D721Med (cell line): Measurements from ENCODE around the gene NTN4.

ENCODE experiments used
- DNase-seq: peaks from one replicate; pipeline ENCODE4 v3.0.0; 2011; ENCODE audit warnings: low spot score; ENCODE audit not compliant: insufficient read length
- FAIRE-seq: peaks from 2 replicates; lab custom pipeline; 2011; peaks lifted over from hg19 to GRCh38; lab: Jason Lieb, UNC
- TF ChIP-seq, protein P1 (sequence below): IDR thresholded peaks from 2 replicates; pipeline ENCODE4 v1.5.1; 2012; ENCODE audit warnings: mild to moderate bottlenecking, control low read depth; ENCODE audit not compliant: insufficient read depth; ENCODE audit errors: missing control alignments

Gene NTN4

DNA sequence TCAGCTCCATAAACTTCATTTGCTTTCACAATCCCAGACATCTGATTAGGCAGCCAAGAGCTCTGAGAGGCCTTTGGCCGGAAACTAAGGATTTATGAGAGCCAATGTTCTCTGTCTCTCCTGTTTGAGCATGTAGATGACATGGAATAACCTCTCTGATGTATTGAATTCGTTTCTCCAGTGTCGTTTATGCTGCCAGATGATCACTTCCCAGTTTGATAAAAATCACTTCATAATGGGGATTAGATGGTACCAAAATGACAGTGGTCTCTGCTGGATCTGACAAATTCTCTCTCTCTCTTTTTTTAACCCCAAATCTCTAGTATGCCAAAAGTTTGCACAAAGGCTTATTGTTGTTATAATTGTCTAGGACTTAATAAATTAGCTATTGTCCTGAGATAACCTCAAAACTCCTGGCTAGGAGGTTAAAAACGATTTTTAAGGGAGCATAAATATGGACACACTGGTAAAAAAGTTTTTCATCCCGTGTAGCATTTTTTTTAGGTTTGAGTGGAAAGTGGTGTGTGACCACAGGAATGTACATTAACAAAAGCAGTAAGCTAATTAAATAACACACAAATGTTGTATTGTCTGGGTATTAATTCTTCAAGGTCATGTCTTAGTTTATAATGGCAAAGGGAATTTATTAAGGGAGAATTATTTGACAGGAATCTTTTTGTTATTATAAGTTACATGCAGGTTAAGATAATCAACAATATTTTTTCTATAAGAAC, 156.7 kb downstream of the NTN4 start:
- FAIRE-seq: no peak
- no peak for DNase-seq
- TF ChIP-seq, protein P1, sequence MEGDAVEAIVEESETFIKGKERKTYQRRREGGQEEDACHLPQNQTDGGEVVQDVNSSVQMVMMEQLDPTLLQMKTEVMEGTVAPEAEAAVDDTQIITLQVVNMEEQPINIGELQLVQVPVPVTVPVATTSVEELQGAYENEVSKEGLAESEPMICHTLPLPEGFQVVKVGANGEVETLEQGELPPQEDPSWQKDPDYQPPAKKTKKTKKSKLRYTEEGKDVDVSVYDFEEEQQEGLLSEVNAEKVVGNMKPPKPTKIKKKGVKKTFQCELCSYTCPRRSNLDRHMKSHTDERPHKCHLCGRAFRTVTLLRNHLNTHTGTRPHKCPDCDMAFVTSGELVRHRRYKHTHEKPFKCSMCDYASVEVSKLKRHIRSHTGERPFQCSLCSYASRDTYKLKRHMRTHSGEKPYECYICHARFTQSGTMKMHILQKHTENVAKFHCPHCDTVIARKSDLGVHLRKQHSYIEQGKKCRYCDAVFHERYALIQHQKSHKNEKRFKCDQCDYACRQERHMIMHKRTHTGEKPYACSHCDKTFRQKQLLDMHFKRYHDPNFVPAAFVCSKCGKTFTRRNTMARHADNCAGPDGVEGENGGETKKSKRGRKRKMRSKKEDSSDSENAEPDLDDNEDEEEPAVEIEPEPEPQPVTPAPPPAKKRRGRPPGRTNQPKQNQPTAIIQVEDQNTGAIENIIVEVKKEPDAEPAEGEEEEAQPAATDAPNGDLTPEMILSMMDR: no peak

DNA sequence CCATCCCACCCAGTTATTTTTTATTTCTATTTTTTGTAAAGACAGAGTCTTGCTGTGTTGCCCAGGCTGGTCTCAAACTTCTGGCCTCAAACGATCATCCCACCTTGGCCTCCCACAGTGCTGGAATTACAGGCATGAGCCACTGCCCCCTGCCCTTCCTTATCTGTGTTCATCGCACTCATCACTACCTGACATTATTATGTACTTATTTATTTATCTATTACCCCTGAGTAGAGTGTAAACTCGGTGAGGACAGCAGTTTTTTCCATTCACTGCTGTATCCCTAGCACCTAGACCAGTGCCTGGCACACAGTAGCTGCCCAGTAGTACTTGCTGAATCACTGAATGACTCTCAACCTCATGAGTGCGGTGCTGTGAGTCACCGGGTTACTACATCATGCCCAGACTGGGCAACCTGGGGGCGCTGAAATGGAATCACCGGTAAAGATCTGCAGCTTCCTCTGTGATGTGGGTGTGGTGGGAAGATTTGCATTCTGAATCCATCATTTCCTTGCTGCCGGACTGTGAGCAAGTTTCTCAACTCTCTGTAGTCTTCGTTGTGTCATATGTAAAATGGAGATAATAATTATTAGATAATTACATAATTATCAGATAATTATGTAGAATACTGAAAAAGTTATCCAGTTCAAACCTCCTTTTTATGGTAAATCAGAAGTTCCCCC, 157.4 kb downstream of the NTN4 start:
- TF ChIP-seq, protein P1: no peak
- no peak for DNase-seq
- FAIRE-seq: no peak

DNA sequence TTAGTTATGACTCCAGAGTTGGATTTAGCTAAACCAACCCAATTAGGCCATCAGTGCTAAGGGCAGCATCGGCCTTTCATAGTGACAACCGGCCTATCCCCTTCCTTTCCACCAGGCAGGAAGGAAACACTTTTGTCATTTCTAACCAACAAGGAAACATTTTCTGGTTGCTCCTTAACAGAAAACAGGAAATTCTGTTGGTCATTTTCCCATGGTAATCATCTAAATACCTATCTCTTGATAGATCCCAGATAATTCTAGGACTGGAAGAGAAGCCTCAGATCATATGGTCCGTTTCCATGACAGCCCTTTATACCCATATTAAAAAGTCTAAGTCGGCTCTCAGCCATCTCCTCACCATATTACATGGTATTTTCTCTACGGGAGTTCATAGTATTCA, 160.1 kb downstream of the NTN4 start:
- TF ChIP-seq, protein P1: no peak
- no peak for DNase-seq
- FAIRE-seq: no peak

GRCh38 chr12:95629392-95629791, 161.2 kb downstream of the NTN4 start:
- TF ChIP-seq, protein P1: no peak

GRCh38 chr12:95626854-95627253, 163.7 kb downstream of the NTN4 start:
- no peak for FAIRE-seq

More at GRCh38 chr12:95629392-95629791, 161.2 kb downstream of the NTN4 start:
- DNase-seq (no peak), FAIRE-seq (no peak)

GRCh38 chr12:95625012-95625411, 165.6 kb downstream of the NTN4 start:
- TF ChIP-seq, protein P1: no peak
- DNase-seq (no peak), FAIRE-seq (no peak)

More at GRCh38 chr12:95626854-95627253, 163.7 kb downstream of the NTN4 start:
- DNase-seq: no peak
- TF ChIP-seq, protein P1: no peak

DNA sequence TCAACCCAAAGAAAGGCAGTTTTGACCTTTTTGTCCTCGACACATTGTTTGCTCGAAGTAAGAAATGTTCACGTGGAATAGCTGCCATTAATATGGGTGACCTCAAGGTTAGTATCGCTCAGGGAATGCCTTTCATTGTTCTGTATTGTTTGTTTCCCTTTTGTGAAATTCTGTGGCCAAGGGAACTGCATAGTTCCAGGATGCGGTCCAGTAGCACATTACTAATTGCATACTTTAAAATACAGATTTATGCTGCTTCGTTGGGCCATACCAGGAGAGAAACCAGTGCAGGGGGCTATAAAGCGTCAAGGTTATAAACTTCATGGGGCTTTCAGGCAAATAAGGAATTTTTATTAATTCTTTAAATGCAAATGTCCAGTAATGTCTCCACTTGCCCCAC, 166.0 kb downstream of the NTN4 start:
- FAIRE-seq (no peak), DNase-seq (no peak)
- TF ChIP-seq, protein P1: no peak
